PC-9 (cell line): Measurements from ENCODE around the gene KRT27. TPM values are rescaled to one million over a fixed set of nuclear protein-coding genes. Genes with fewer than 3 reads are reported as not detected.
A peak's percentile ranks its signal among the peaks of the same experiment; 100 is the strongest.

Source experiments
- BruUV-seq: library from RNA; stranded (reverse); fragments of 400-500 nt; replicated peaks from 2 replicates; lab custom pipeline; 2021; lab: Mats Ljungman, UMichigan
- CTCF ChIA-PET: fragments of 300-600 bp; sonication (Branson Sonifier 250); formaldehyde crosslinking; loops from one replicate; lab custom pipeline; 2022; ENCODE audit warnings: antibody characterized with exemption; lab: Charles Lee
- POLR2A ChIA-PET: fragments of 300-600 bp; sonication (Branson Sonifier 250); formaldehyde crosslinking; loops from one replicate; lab custom pipeline; 2022; ENCODE audit warnings: antibody characterized with exemption; ENCODE audit not compliant: unreplicated experiment; lab: Charles Lee
- DNase-seq, 2 experiments: peaks; one replicate each; pipeline versions ENCODE4 v3.0.0 to v3.0.0-alpha.2; 2015 to 2022; ENCODE audit warnings: mixed read lengths in 1 of 2
- H2AFZ ChIP-seq: fragments of 200-600 bp; sonication (generic); 2 replicates; pipeline ENCODE4 v1.8.1; 2017; ENCODE audit warnings: antibody characterized with exemption
- H3F3A ChIP-seq: fragments of 200-600 bp; sonication (generic); 2 replicates; pipeline ENCODE4 v1.8.1; 2017; ENCODE audit warnings: antibody characterized with exemption, mild to moderate bottlenecking, low read depth; ENCODE audit not compliant: insufficient read depth
- H3K27ac ChIP-seq: fragments of 200-600 bp; sonication (generic); 2 replicates; pipeline ENCODE4 v1.6.1; 2016; ENCODE audit warnings: mixed run types
- H3K27me3 ChIP-seq: fragments of 200-600 bp; sonication (generic); 2 replicates; pipeline ENCODE4 v1.6.1; 2016; ENCODE audit warnings: low read depth, mixed run types; ENCODE audit not compliant: insufficient read depth
- H3K36me3 ChIP-seq: fragments of 200-600 bp; sonication (generic); 2 replicates; pipeline ENCODE4 v1.6.1; 2016; ENCODE audit warnings: low read depth, mixed run types
- H3K4me1 ChIP-seq: fragments of 200-600 bp; sonication (generic); replicated peaks from 2 replicates; pipeline ENCODE4 v1.6.1; 2016; ENCODE audit warnings: mixed run types; ENCODE audit not compliant: insufficient read depth
- H3K4me2 ChIP-seq: fragments of 200-600 bp; sonication (generic); 2 replicates; pipeline ENCODE4 v1.6.1; 2017; ENCODE audit warnings: mixed run types
- H3K4me3 ChIP-seq: fragments of 200-600 bp; sonication (generic); 2 replicates; pipeline ENCODE4 v1.6.1; 2016; ENCODE audit warnings: mixed run types
- H3K79me2 ChIP-seq: fragments of 200-600 bp; sonication (generic); 2 replicates; pipeline ENCODE4 v1.6.1; 2017; ENCODE audit warnings: low read depth, mixed run types
- H3K9me2 ChIP-seq: fragments of 200-600 bp; sonication (generic); 2 replicates; pipeline ENCODE4 v1.8.1; 2017; ENCODE audit warnings: mild to moderate bottlenecking; ENCODE audit not compliant: insufficient read depth
- H3K9me3 ChIP-seq: fragments of 200-600 bp; sonication (generic); 2 replicates; pipeline ENCODE4 v1.8.1; 2016; ENCODE audit warnings: low read depth; ENCODE audit not compliant: insufficient read depth
- H4K20me1 ChIP-seq: fragments of 200-600 bp; sonication (generic); 2 replicates; pipeline ENCODE4 v1.8.1; 2017; ENCODE audit not compliant: insufficient read depth
- EZH2 ChIP-seq: fragments of 200-600 bp; sonication (generic); IDR thresholded peaks from 2 replicates; pipeline ENCODE4 v1.8.0; 2017; ENCODE audit warnings: antibody characterized with exemption, low read depth
- intact Hi-C: fragments of 100-400 bp; cut with micrococcal nuclease; formaldehyde crosslinking; loops from one replicate; pipeline ENCODE4 v1.10.0; 2022; ENCODE audit not compliant: unreplicated experiment
- total RNA-seq: library from RNA; stranded (reverse); gene quantifications from 2 replicates; pipeline ENCODE4 v1.2.3, GENCODE V29; 2021
- TF ChIP-seq, protein P1 (sequence below): fragments of 200-600 bp; sonication (generic); conservative IDR thresholded peaks from 2 replicates; pipeline ENCODE4 v1.6.1; 2017; ENCODE audit warnings: mixed run types, antibody characterized with exemption, mild to moderate bottlenecking, moderate library complexity

KRT27 gene
- total RNA-seq, 1 experiment from 2014 or later, result not detected

DNA sequence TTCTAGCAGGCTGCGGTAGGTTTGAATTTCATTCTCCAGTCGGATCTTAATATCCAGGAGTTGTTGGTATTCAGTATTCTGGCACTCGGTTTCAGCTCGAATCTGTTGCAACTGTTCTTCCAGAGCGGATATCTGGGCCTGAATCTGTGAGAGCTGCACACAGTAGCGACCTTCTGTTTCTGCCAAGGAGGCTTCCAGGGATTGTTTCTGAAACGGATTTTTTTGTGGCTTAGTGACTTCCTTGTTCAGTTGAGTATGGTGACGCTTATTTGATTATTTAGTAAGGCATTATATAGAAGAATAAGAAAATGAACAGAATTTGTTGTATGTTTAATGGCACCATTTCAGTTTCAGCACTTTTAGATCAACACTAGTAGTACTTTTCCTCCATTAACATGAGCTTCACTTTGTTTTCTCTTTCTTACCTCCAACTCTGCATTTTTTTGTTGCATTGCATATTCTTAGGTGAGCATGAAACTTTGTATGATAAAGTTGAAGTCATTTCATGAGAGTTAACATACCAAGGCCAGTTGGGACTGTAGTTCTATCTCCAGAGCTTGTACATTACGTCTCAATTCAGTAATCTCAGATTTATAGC is 37.3 kb upstream of the KRT27 start:
- Histone ChIP-seq H3K79me2 (peaks cover 43% of the 10 kb centered on the region), H3K36me3 (peaks cover 8% of the 10 kb centered on the region; the same call in 1 of the 2 replicates), H3K9me2 (no peaks in the 10 kb centered on the region), H3K4me2 (peak overlapping the region; percentile 77), H3K4me1 (peaks cover 25% of the 10 kb centered on the region), H3F3A (peaks cover 52% of the 10 kb centered on the region), H4K20me1 (no peaks in the 10 kb centered on the region), H3K4me3 (peak overlapping the region; percentile 83), H3K9me3 (peaks cover 4% of the 10 kb centered on the region; the same call in 1 of the 2 replicates), H3K27ac (peak overlapping the region; percentile 83), H2AFZ (peak overlapping the region; percentile 82), H3K27me3 (no peaks in the 10 kb centered on the region)
- CTCF ChIA-PET, result no interaction called here
- intact Hi-C loops, result loop anchor here (1.0 to 2.0 kb wide), 2 partner anchors 31 to 35 kb away; no protein-coding TSS in a partner anchor
- no peak for DNase-seq
- BruUV-seq, result TSS peak; percentile 86
- TF ChIP-seq, protein P1, sequence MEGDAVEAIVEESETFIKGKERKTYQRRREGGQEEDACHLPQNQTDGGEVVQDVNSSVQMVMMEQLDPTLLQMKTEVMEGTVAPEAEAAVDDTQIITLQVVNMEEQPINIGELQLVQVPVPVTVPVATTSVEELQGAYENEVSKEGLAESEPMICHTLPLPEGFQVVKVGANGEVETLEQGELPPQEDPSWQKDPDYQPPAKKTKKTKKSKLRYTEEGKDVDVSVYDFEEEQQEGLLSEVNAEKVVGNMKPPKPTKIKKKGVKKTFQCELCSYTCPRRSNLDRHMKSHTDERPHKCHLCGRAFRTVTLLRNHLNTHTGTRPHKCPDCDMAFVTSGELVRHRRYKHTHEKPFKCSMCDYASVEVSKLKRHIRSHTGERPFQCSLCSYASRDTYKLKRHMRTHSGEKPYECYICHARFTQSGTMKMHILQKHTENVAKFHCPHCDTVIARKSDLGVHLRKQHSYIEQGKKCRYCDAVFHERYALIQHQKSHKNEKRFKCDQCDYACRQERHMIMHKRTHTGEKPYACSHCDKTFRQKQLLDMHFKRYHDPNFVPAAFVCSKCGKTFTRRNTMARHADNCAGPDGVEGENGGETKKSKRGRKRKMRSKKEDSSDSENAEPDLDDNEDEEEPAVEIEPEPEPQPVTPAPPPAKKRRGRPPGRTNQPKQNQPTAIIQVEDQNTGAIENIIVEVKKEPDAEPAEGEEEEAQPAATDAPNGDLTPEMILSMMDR, result 0 out of 2 replicates have a peak, but pooled peaks have one; percentile 6
- no peak for TF ChIP-seq EZH2
- POLR2A ChIA-PET, result interaction anchor here (0.5 to 0.8 kb wide), 8 partner anchors 32 to 512 kb away, joined by 3 to 15 read pairs (median 4); no protein-coding TSS in a partner anchor

DNA sequence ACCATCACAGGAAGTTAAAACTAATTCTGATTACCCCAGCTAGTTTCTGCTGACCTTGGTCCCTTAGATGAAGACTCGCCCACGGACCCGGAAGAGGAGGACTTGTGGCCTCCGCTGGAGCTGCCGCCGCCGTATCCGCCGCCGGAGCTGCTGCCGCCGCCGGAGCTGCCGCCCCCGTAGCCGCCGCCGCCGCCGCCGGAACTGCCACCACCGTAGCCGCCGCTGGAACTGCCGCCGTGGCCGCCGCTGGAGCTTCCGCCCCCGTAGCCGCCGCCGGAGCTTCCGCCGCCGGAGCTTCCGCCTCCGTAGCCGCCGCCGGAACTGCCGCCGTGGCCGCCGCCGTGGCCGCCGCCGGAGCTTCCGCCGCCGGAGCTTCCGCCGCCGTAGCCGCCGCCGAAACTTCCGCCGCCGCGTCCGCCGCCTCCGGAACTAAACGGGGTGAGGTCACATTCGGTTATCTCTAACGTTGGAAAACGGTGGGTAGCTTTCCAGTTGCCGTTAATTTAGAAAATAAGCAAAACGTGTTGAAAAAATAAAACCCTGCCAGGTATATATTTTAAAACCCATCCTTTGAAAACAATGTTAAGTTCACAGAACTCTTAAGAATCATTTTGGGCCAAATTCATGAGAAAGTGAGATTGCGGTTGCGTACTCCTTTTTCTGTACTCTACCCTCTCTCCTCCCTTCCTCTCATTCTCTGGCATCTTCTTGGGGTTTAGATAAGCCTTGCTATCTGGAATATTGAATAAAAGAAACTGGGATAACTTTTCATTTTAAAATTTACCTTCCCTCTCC is 36.6 kb upstream of the KRT27 start:
- peaks cover 43% of the 10 kb centered on the region for H3K79me2 ChIP-seq
- peaks cover 4% of the 10 kb centered on the region; the same call in 1 of the 2 replicates for H3K9me3 ChIP-seq
- peaks cover 8% of the 10 kb centered on the region; the same call in 1 of the 2 replicates for H3K36me3 ChIP-seq
- peak overlapping the region; percentile 80 for H3K4me2 ChIP-seq
- peaks cover 55% of the 10 kb centered on the region for H3F3A ChIP-seq
- peak; percentile 59 to 84 for DNase-seq
- peak overlapping the region; percentile 82 for H2AFZ ChIP-seq
- POLR2A ChIA-PET, result interaction anchor here (0.5 to 1.1 kb wide), 21 partner anchors 32 to 1081 kb away, joined by 3 to 20 read pairs (median 5); partner anchors contain the start of genes EIF1 and FKBP10
- CTCF ChIA-PET, result interaction anchor here (0.5 to 0.7 kb wide), 4 partner anchors 632 to 860 kb away, joined by 3 to 6 read pairs (median 5); partner anchors contain the start of gene KRT15
- H3K27me3 ChIP-seq, result no peaks in the 10 kb centered on the region
- TF ChIP-seq, protein P1, result 0 out of 2 replicates have a peak, but pooled peaks have one; percentile 18
- no peak for TF ChIP-seq EZH2
- peak overlapping the region; percentile 83 for H3K27ac ChIP-seq
- H3K4me1 ChIP-seq, result peaks cover 25% of the 10 kb centered on the region
- no peaks in the 10 kb centered on the region for H4K20me1 ChIP-seq
- BruUV-seq, result no TSS peak
- peak overlapping the region; percentile 83 for H3K4me3 ChIP-seq
- no peaks in the 10 kb centered on the region for H3K9me2 ChIP-seq
- intact Hi-C loops, result loop anchor here (1.0 to 2.0 kb wide), 2 partner anchors 31 to 36 kb away; no protein-coding TSS in a partner anchor

DNA sequence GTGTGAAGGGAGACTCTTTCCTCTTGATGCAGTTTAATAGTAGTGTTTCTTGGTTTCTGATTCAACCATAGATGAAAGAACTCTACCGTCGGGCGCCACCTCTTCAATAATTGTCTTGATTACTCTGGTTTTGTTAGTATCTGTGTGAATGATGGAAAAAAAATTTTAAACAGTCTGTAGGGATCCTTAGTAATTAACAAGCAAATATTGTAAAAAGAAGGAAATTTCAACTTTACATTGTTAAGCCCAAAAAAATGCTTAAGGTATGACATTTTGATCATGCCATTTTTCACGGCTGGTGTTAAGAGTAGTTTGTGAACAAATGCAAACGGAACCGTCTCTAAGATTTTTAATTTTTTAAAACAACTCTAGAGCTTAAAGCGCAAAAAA is 36.0 kb upstream of the KRT27 start:
- no peak for TF ChIP-seq EZH2
- TF ChIP-seq, protein P1, result no peak
- no peak for DNase-seq
- peaks cover 2% of the 10 kb centered on the region; the same call in 1 of the 2 replicates for H3K9me3 ChIP-seq
- ChIA-PET POLR2A (interaction anchor here (0.5 to 1.1 kb wide), 11 partner anchors 33 to 1082 kb away, joined by 3 to 13 read pairs (median 5); partner anchors contain the start of genes EIF1 and FKBP10), CTCF (interaction anchor here (0.5 to 0.7 kb wide), 3 partner anchors 700 to 860 kb away, joined by 3 to 6 read pairs (median 4); partner anchors contain the start of gene KRT15)
- H3K4me3 ChIP-seq, result peak overlapping the region; percentile 83
- H2AFZ ChIP-seq, result peak overlapping the region; percentile 59
- H3K4me1 ChIP-seq, result peaks cover 25% of the 10 kb centered on the region
- peaks cover 8% of the 10 kb centered on the region; the same call in 1 of the 2 replicates for H3K36me3 ChIP-seq
- H4K20me1 ChIP-seq, result no peaks in the 10 kb centered on the region
- no peaks in the 10 kb centered on the region for H3K9me2 ChIP-seq
- H3F3A ChIP-seq, result peaks cover 59% of the 10 kb centered on the region
- intact Hi-C loops, result loop anchor here (2.0 kb wide), 1 partner anchor 36 kb away; no protein-coding TSS in a partner anchor
- TSS peak; percentile 77 for BruUV-seq
- H3K79me2 ChIP-seq, result peaks cover 43% of the 10 kb centered on the region
- peak overlapping the region; percentile 83 for H3K27ac ChIP-seq
- H3K27me3 ChIP-seq, result no peaks in the 10 kb centered on the region
- H3K4me2 ChIP-seq, result peak overlapping the region; percentile 80
